ENCODE results near the gene IQCE.

- TF ChIP-seq EGR1 (IDR thresholded peaks at IDR 0.05): no peak
- TF ChIP-seq, protein P1, sequence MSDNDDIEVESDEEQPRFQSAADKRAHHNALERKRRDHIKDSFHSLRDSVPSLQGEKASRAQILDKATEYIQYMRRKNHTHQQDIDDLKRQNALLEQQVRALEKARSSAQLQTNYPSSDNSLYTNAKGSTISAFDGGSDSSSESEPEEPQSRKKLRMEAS (IDR thresholded peaks at IDR 0.05): no peak
- TF ChIP-seq REST (IDR thresholded peaks at IDR 0.05; ENCODE audit: low read depth): no peak
- no peak for TF ChIP-seq EP300 (IDR thresholded peaks at IDR 0.05; ENCODE audit: borderline replicate concordance)
- no peak for TF ChIP-seq TAF1 (IDR thresholded peaks at IDR 0.05; ENCODE audit: low read depth)
- TF ChIP-seq CEBPB (IDR thresholded peaks at IDR 0.05): no peak
- no peak for TF ChIP-seq RAD21 (IDR thresholded peaks at IDR 0.05; ENCODE audit: low read depth)
- TF ChIP-seq NFIC (IDR thresholded peaks at IDR 0.05): no peak
- TF ChIP-seq FOXM1 (IDR thresholded peaks at IDR 0.05; ENCODE audit: borderline replicate concordance, low read depth): no peak
- TF ChIP-seq USF1 (IDR thresholded peaks at IDR 0.05): no peak
- no peak for TF ChIP-seq CREB1 (IDR thresholded peaks at IDR 0.05; ENCODE audit: low read depth)
- no peak for TF ChIP-seq YY1 (IDR thresholded peaks at IDR 0.05; ENCODE audit: low read depth)
- no peak for TF ChIP-seq TCF12 (IDR thresholded peaks at IDR 0.05; ENCODE audit: low read depth)
- TF ChIP-seq ZBTB7A (IDR thresholded peaks at IDR 0.05; ENCODE audit: low read depth): no peak
Measured at GRCh38 chr7:2514473-2515423, 44.0 kb upstream of the IQCE start.
